GM12878 (cell line): Measurements from ENCODE around the gene PCDHGC3.

Source experiments
- CTCF ChIP-seq, 3 experiments: IDR thresholded peaks in 2 of 3; conservative IDR thresholded peaks in 1 of 3; 2 replicates each; pipeline ENCODE4 v1.5.1; 2011; ENCODE audit warnings: low read depth in 3 of 3, low read length in 3 of 3, mild to moderate bottlenecking in 3 of 3, control low read depth in 2 of 3, moderate library complexity in 2 of 3, inconsistent platforms in 1 of 3, mixed read lengths in 1 of 3; ENCODE audit not compliant: control insufficient read depth in 2 of 3, insufficient read depth in 1 of 3; ENCODE audit errors: extremely low read depth in 1 of 3
- HCFC1 ChIP-seq: fragments of 150-350 bp; IDR thresholded peaks from 2 replicates; pipeline ENCODE4 v1.6.1; 2014; ENCODE audit warnings: low read length
- NBN ChIP-seq: fragments of 450-650 bp; IDR thresholded peaks from 2 replicates; pipeline ENCODE4 v1.6.1; 2016
- NR2F1 ChIP-seq: fragments of 450-650 bp; conservative IDR thresholded peaks from 2 replicates; pipeline ENCODE4 v1.6.1; 2017; ENCODE audit warnings: mild to moderate bottlenecking
- PAX5 ChIP-seq: IDR thresholded peaks from 2 replicates; pipeline ENCODE4 v1.6.1; 2011; ENCODE audit warnings: low read depth, low read length, borderline replicate concordance
- PML ChIP-seq: IDR thresholded peaks from 2 replicates; pipeline ENCODE4 v1.6.1; 2012; ENCODE audit warnings: low read length, inconsistent platforms
- POLR2A ChIP-seq: IDR thresholded peaks from 2 replicates; pipeline ENCODE4 v1.6.1; 2011; ENCODE audit warnings: low read depth, mild to moderate bottlenecking, low read length
- POLR2AphosphoS5 ChIP-seq: IDR thresholded peaks from 2 replicates; pipeline ENCODE4 v1.6.1; 2011; ENCODE audit warnings: mild to moderate bottlenecking, low read length, inconsistent platforms
- RAD51 ChIP-seq: fragments of 450-650 bp; IDR thresholded peaks from 2 replicates; pipeline ENCODE4 v1.6.1; 2016; ENCODE audit warnings: moderate library complexity, mild to moderate bottlenecking, inconsistent platforms
- SRF ChIP-seq, 2 experiments: IDR thresholded peaks; 2 replicates each; pipeline ENCODE4 v1.6.1; 2011; ENCODE audit warnings: low read depth in 2 of 2, low read length in 2 of 2, mild to moderate bottlenecking in 1 of 2, moderate library complexity in 1 of 2
- STAT3 ChIP-seq: IDR thresholded peaks from 2 replicates; pipeline ENCODE4 v1.6.1; 2011; ENCODE audit warnings: low read depth, low read length, improper control_type of control experiment
- USF2 ChIP-seq: IDR thresholded peaks from 2 replicates; pipeline ENCODE4 v1.6.1; 2011; ENCODE audit warnings: low read depth, low read length, improper control_type of control experiment, borderline replicate concordance
- TF ChIP-seq, protein P1 (sequence below): IDR thresholded peaks from 2 replicates; pipeline ENCODE4 v1.6.1; 2012; ENCODE audit warnings: mild to moderate bottlenecking, low read depth, low read length
- TF ChIP-seq, protein P2 (sequence below): IDR thresholded peaks from 2 replicates; pipeline ENCODE4 v1.6.1; 2011; ENCODE audit warnings: low read depth, mild to moderate bottlenecking, low read length, moderate library complexity, borderline replicate concordance; ENCODE audit errors: extremely low read depth

DNA sequence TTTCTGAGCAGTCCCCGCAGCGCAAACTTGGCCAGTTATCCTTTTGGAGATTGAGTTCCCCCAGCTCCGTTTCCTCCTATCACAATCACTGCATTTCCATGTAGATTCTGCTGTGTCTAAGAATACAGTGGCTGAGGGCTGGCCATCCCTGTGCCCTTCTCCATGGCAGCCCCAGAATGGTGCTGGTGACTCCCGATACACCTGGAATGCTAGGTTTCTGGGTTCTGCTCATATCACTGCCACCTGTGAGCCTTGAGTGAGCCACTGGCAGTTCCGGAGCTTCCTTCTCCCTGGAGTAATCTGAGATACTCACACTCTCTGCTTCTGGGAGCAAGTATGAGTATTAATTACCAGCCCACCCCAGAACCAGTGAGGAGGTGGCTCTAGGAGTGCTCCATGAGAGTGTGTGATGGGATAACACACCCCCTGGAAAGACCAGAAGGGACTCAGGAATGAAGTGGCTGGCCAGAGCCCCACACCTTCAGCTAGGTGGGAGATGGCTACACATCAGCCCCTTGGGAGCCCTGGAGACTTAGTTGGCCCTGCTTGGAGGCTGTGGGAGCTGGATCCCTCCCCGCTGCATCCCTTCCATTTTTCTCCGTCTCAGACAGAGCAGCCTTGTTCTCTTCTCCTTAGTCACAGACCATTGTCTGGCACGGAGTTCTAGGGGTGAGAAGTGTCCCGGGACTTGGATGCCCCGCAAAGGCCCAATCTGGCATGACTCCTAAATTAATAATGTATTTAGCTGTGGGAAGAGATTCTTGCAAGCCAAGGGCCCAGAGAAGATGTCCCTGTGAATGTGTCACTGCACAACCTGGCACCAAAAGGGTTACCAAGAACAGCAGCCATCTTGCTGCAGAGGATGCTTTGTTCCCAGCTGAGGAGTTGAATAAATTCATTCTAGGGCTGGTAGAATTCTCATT, 18.0 kb downstream of the PCDHGC3 start:
- TF ChIP-seq, protein P1, sequence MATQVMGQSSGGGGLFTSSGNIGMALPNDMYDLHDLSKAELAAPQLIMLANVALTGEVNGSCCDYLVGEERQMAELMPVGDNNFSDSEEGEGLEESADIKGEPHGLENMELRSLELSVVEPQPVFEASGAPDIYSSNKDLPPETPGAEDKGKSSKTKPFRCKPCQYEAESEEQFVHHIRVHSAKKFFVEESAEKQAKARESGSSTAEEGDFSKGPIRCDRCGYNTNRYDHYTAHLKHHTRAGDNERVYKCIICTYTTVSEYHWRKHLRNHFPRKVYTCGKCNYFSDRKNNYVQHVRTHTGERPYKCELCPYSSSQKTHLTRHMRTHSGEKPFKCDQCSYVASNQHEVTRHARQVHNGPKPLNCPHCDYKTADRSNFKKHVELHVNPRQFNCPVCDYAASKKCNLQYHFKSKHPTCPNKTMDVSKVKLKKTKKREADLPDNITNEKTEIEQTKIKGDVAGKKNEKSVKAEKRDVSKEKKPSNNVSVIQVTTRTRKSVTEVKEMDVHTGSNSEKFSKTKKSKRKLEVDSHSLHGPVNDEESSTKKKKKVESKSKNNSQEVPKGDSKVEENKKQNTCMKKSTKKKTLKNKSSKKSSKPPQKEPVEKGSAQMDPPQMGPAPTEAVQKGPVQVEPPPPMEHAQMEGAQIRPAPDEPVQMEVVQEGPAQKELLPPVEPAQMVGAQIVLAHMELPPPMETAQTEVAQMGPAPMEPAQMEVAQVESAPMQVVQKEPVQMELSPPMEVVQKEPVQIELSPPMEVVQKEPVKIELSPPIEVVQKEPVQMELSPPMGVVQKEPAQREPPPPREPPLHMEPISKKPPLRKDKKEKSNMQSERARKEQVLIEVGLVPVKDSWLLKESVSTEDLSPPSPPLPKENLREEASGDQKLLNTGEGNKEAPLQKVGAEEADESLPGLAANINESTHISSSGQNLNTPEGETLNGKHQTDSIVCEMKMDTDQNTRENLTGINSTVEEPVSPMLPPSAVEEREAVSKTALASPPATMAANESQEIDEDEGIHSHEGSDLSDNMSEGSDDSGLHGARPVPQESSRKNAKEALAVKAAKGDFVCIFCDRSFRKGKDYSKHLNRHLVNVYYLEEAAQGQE = no peak
- TF ChIP-seq USF2 (no peak), PML (no peak), PAX5 (no peak), HCFC1 (no peak), NBN (no peak), CTCF (IDR thresholded peaks at IDR 0.05 in 2 of 3, conservative IDR thresholded peaks at IDR 0.05 in 1 of 3; ENCODE audit: control insufficient read depth in 2 of 3, extremely low read depth in 1 of 3, insufficient read depth in 1 of 3, low read depth in 3 of 3, low read length in 3 of 3) (no peak), SRF (IDR thresholded peaks at IDR 0.05; ENCODE audit: low read depth in 2 of 2, low read length in 2 of 2) (no peak), STAT3 (no peak), NR2F1 (no peak), RAD51 (no peak), POLR2AphosphoS5 (no peak), POLR2A (no peak)
- TF ChIP-seq, protein P2, sequence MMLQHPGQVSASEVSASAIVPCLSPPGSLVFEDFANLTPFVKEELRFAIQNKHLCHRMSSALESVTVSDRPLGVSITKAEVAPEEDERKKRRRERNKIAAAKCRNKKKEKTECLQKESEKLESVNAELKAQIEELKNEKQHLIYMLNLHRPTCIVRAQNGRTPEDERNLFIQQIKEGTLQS = no peak
